GM12878 (cell line): ENCODE results near the gene ADPRS. TPM values are rescaled to one million over a fixed set of nuclear protein-coding genes. Genes with fewer than 3 reads are reported as not detected.

Experiments used
- ATAC-seq: fragments of 200-7000 bp; cut with Tn5 transposase; 3 replicates; pipeline ENCODE4 v1.9.1; 2020; ENCODE audit warnings: mild to moderate bottlenecking, moderate library complexity
- BruUV-seq: library from RNA; stranded (reverse); fragments of 400-500 nt; replicated peaks from 2 replicates; lab custom pipeline; 2021; lab: Mats Ljungman, UMichigan
- CTCF ChIA-PET: fragments of 300-600 bp; sonication (Branson Sonifier 250); formaldehyde crosslinking; extraction: SDS; loops from one replicate; lab custom pipeline; 2021; ENCODE audit warnings: inconsistent platforms; lab: Yijun Ruan, JAX
- POLR2A ChIA-PET: fragments of 350-600 bp; formaldehyde crosslinking; extraction: SDS; loops from one replicate; lab custom pipeline; 2021; ENCODE audit warnings: inconsistent platforms; lab: Charles Lee
- RAD21 ChIA-PET: fragments of 300-600 bp; sonication (Branson Sonifier 250); formaldehyde crosslinking; loops from one replicate; lab custom pipeline; 2023; ENCODE audit warnings: antibody characterized with exemption; ENCODE audit not compliant: unreplicated experiment; lab: Charles Lee
- SMC1A ChIA-PET: fragments of 300-600 bp; sonication (Branson Sonifier 250); formaldehyde crosslinking; loops from one replicate; lab custom pipeline; 2023; ENCODE audit not compliant: unreplicated experiment, uncharacterized antibody; lab: Charles Lee
- DNase-seq: peaks from one replicate; pipeline ENCODE4 v3.0.0-alpha.2; 2011; ENCODE audit warnings: low read depth, low spot score
- FAIRE-seq: peaks from 3 replicates; lab custom pipeline; 2011; peaks lifted over from hg19 to GRCh38; lab: Jason Lieb, UNC
- H2AFZ ChIP-seq: 2 replicates; pipeline ENCODE4 v1.6.0; 2011; ENCODE audit warnings: low read depth, low read length, control low read depth; ENCODE audit not compliant: control insufficient read depth
- H3K27ac ChIP-seq: 2 replicates; pipeline ENCODE4 v1.5.1; 2011; ENCODE audit warnings: control low read depth; ENCODE audit not compliant: control insufficient read depth, insufficient read depth
- H3K27me3 ChIP-seq, 2 experiments: replicated peaks in 1 of 2; 2 replicates each; pipeline versions ENCODE4 v1.6.0 to v1.6.1; 2011; ENCODE audit warnings: low read length in 1 of 2; ENCODE audit not compliant: control insufficient read depth in 2 of 2, insufficient read depth in 2 of 2
- H3K36me3 ChIP-seq, 2 experiments: 2 replicates each; pipeline ENCODE4 v1.5.1; 2011; ENCODE audit warnings: low read length in 1 of 2; ENCODE audit not compliant: control insufficient read depth in 2 of 2, insufficient read depth in 2 of 2
- H3K4me1 ChIP-seq: 2 replicates; pipeline ENCODE4 v1.6.1; 2011; ENCODE audit warnings: mild to moderate bottlenecking, low read length, moderate library complexity, mixed read lengths; ENCODE audit not compliant: control insufficient read depth, insufficient read depth
- H3K4me2 ChIP-seq: 2 replicates; pipeline ENCODE4 v1.6.0; 2011; ENCODE audit warnings: control low read depth; ENCODE audit not compliant: control insufficient read depth, insufficient read depth
- H3K4me3 ChIP-seq: fragments of 200-600 bp; sonication (generic); 2 replicates; pipeline ENCODE4 v1.5.1; 2016
- H3K79me2 ChIP-seq: 2 replicates; pipeline ENCODE4 v1.6.0; 2011; ENCODE audit warnings: low read length; ENCODE audit not compliant: control insufficient read depth, insufficient read depth
- H3K9ac ChIP-seq: 2 replicates; pipeline ENCODE4 v1.8.0; 2011; ENCODE audit warnings: low read length, control low read depth, mixed read lengths; ENCODE audit not compliant: control insufficient read depth, insufficient read depth
- H3K9me3 ChIP-seq: replicated peaks from 3 replicates; pipeline ENCODE4 v1.5.1; 2011; ENCODE audit warnings: mild to moderate bottlenecking, low read length; ENCODE audit not compliant: control insufficient read depth, insufficient read depth
- H4K20me1 ChIP-seq: 2 replicates; pipeline ENCODE4 v1.6.0; 2011; ENCODE audit not compliant: control insufficient read depth, insufficient read depth
- ATF3 ChIP-seq: IDR thresholded peaks from 2 replicates; pipeline ENCODE4 v1.6.1; 2011; ENCODE audit warnings: low read depth, mild to moderate bottlenecking, low read length, moderate library complexity, borderline replicate concordance; ENCODE audit errors: extremely low read depth
- BACH1 ChIP-seq: fragments of 450-650 bp; IDR thresholded peaks from 2 replicates; pipeline ENCODE4 v1.6.1; 2017; ENCODE audit warnings: mild to moderate bottlenecking, borderline replicate concordance
- CBFB ChIP-seq: IDR thresholded peaks from 2 replicates; pipeline ENCODE4 v1.6.1; 2016; ENCODE audit warnings: antibody characterized with exemption, low read depth
- CBX5 ChIP-seq: sonication (generic); IDR thresholded peaks from 2 replicates; pipeline ENCODE4 v1.6.1; 2016; ENCODE audit warnings: low read depth, moderate library complexity, mild to moderate bottlenecking, inconsistent platforms
- CHD2 ChIP-seq: IDR thresholded peaks from 2 replicates; pipeline ENCODE4 v1.6.1; 2011; ENCODE audit warnings: low read depth, low read length, improper control_type of control experiment, borderline replicate concordance
- EP300 ChIP-seq, 2 experiments: fragments of 150-350 bp in 1 of 2; IDR thresholded peaks; 2 replicates each; pipeline ENCODE4 v1.6.1; 2011 to 2012; ENCODE audit warnings: low read depth in 2 of 2, low read length in 2 of 2, borderline replicate concordance in 1 of 2, improper control_type of control experiment in 1 of 2, inconsistent platforms in 1 of 2; ENCODE audit not compliant: control insufficient read depth in 1 of 2
- FOXK2 ChIP-seq: fragments of 450-650 bp; IDR thresholded peaks from 2 replicates; pipeline ENCODE4 v1.6.1; 2017; ENCODE audit warnings: mild to moderate bottlenecking, moderate library complexity
- KDM1A ChIP-seq: fragments of 200-600 bp; sonication (generic); IDR thresholded peaks from 2 replicates; pipeline ENCODE4 v1.6.1; 2016; ENCODE audit warnings: borderline replicate concordance
- KLF5 ChIP-seq: fragments of 450-650 bp; IDR thresholded peaks from 2 replicates; pipeline ENCODE4 v1.6.1; 2014; ENCODE audit warnings: mild to moderate bottlenecking; ENCODE audit not compliant: partially characterized antibody
- MYB ChIP-seq: fragments of 150-350 bp; IDR thresholded peaks from 2 replicates; pipeline ENCODE4 v1.6.1; 2014; ENCODE audit warnings: mild to moderate bottlenecking, low read depth, low read length, borderline replicate concordance
- PAX5 ChIP-seq: IDR thresholded peaks from 2 replicates; pipeline ENCODE4 v1.6.1; 2011; ENCODE audit warnings: low read depth, low read length, borderline replicate concordance
- PML ChIP-seq: IDR thresholded peaks from 2 replicates; pipeline ENCODE4 v1.6.1; 2012; ENCODE audit warnings: low read length, inconsistent platforms
- SMAD5 ChIP-seq: IDR thresholded peaks from 2 replicates; pipeline ENCODE4 v1.6.1; 2016; ENCODE audit warnings: antibody characterized with exemption, low read depth
- SMARCA5 ChIP-seq: fragments of 450-650 bp; IDR thresholded peaks from 2 replicates; pipeline ENCODE4 v1.6.1; 2017; ENCODE audit warnings: mild to moderate bottlenecking
- WRNIP1 ChIP-seq: IDR thresholded peaks from 2 replicates; pipeline ENCODE4 v1.6.1; 2011; ENCODE audit warnings: low read depth, low read length, improper control_type of control experiment, borderline replicate concordance
- WGBS: methylation state at CpG from one replicate; pipeline ENCODE4 v1.1.6; 2016; ENCODE audit warnings: low lambda C conversion rate; ENCODE audit not compliant: insufficient replicate concordance, insufficient coverage; ENCODE audit errors: missing lambda C conversion rate; 5-methylcytosine and 5-hydroxymethylcytosine counted together
- in situ Hi-C: fragments of 300-500 bp; cut with MboI; formaldehyde crosslinking; loops from 9 replicates; pipeline ENCODE4 v1.14.3; 2018; ENCODE audit warnings: mixed read lengths
- intact Hi-C: fragments of 100-400 bp; cut with micrococcal nuclease; formaldehyde crosslinking; loops from one replicate; pipeline ENCODE4 v1.14.2; 2022; ENCODE audit not compliant: unreplicated experiment
- polyA plus RNA-seq, 11 experiments: library from polyadenylated mRNA; depleted of rRNA in 4 of 11; unstranded in 6 of 11; stranded (reverse) in 5 of 11; fragments of >200 nt; fragmentation: Nextera tagmentation in 4 of 11; fragmentation: Illumina TruSeq in 1 of 11; extraction: Ambion mirVana in 4 of 11; extraction: Trizol in 1 of 11; gene quantifications; 1 replicate in 1 of 11; 2 replicates in 10 of 11; pipeline versions ENCODE4 v1.2.1 to v1.2.3, GENCODE V29; 2011 to 2016; ENCODE audit warnings: inconsistent platforms in 2 of 11, missing spikeins in 2 of 11, low read depth in 1 of 11
- total RNA-seq, 4 experiments: library from RNA; depleted of rRNA in 3 of 4; stranded (reverse); fragments of >200 nt in 3 of 4; fragmentation: Illumina TruSeq in 1 of 4; extraction: Trizol in 1 of 4; gene quantifications; 2 replicates each; pipeline versions ENCODE4 v1.2.1 to v1.2.3, GENCODE V29; 2013 to 2021

ADPRS gene
- total and polyA plus RNA-seq, 10 of the 15 experiments (the other 5 are each of a cell fraction or from before 2014, with no cell fraction given) = 7.6 to 57.6 (median 39.1) TPM

GRCh38 chr1:36085126-36085525 is 3.6 kb upstream of the ADPRS start:
- H2AFZ ChIP-seq = no peak overlapping the region
- no peak overlapping the region for H3K9ac ChIP-seq
- H3K9me3 ChIP-seq = no peaks in the 10 kb centered on the region
- WGBS = 79% methylated on average over 9 of the region's 9 CpGs
- ChIA-PET RAD21 (no interaction called here), POLR2A (no interaction called here), SMC1A (no interaction called here), CTCF (no interaction called here)
- no peak for ATAC-seq
- DNase-seq = no peak
- H3K4me2 ChIP-seq = no peak overlapping the region
- H3K36me3 ChIP-seq = no peaks in the 10 kb centered on the region
- TF ChIP-seq EP300 (IDR thresholded peaks at IDR 0.05; ENCODE audit: borderline replicate concordance in 1 of 2, control insufficient read depth in 1 of 2, low read depth in 2 of 2, low read length in 2 of 2) (no peak), PAX5 (no peak), ATF3 (no peak), PML (no peak)
- no peak overlapping the region for H3K4me3 ChIP-seq
- in situ Hi-C loops = no loop called here
- BruUV-seq = no TSS peak
- no peak overlapping the region for H3K27ac ChIP-seq
- intact Hi-C loops = loop anchor here (5.0 to 10.0 kb wide), 2 partner anchors 200 to 228 kb away; partner anchors contain the start of gene AGO1
- no peaks in the 10 kb centered on the region for H4K20me1 ChIP-seq
- FAIRE-seq = no peak
- peaks cover 14% of the 10 kb centered on the region for H3K79me2 ChIP-seq
- H3K4me1 ChIP-seq = no peaks in the 10 kb centered on the region; the same call in 1 of the 2 replicates
- no peaks in the 10 kb centered on the region; a peak in 1 of 4 replicates for H3K27me3 ChIP-seq

- no peak for TF ChIP-seq SMARCA5
- TF ChIP-seq KDM1A = no peak
- no peak for TF ChIP-seq CBFB
- TF ChIP-seq CBX5 = no peak
- no peak for TF ChIP-seq CHD2
- TF ChIP-seq WRNIP1 = no peak
- TF ChIP-seq SMAD5 = no peak
- no peak for TF ChIP-seq MYB
- no peak for TF ChIP-seq FOXK2
- TF ChIP-seq BACH1 = no peak
- no peak for TF ChIP-seq KLF5
- intact Hi-C loops (loop anchor here (5.0 to 10.0 kb wide), 2 partner anchors 201 to 229 kb away; partner anchors contain the start of gene AGO1), in situ Hi-C loops (no loop called here)
- H4K20me1 ChIP-seq = no peaks in the 10 kb centered on the region
- H3K36me3 ChIP-seq = no peaks in the 10 kb centered on the region
- BruUV-seq = no TSS peak
- no peak overlapping the region for H3K4me3 ChIP-seq
- ChIA-PET POLR2A (no interaction called here), RAD21 (interaction anchor here (1.5 kb wide), 1 partner anchor 102 kb away, joined by 5 read pairs; no protein-coding TSS in a partner anchor), CTCF (interaction anchor here (0.9 kb wide), 1 partner anchor 203 kb away, joined by 3 read pairs; the partner anchor contains the start of gene AGO1), SMC1A (interaction anchor here (1.3 kb wide), 1 partner anchor 12 kb away, joined by 3 read pairs; no protein-coding TSS in a partner anchor)
- ATAC-seq = no peak
- WGBS = 75% methylated on average over 29 of the region's 29 CpGs
- H3K4me1 ChIP-seq = no peaks in the 10 kb centered on the region; the same call in 1 of the 2 replicates
- no peak overlapping the region for H3K27ac ChIP-seq
- H3K9me3 ChIP-seq = no peaks in the 10 kb centered on the region
- DNase-seq = no peak
- no peaks in the 10 kb centered on the region; a peak in 1 of 4 replicates for H3K27me3 ChIP-seq
- H3K4me2 ChIP-seq = no peak overlapping the region
- FAIRE-seq = no peak
- H3K9ac ChIP-seq = no peak overlapping the region
- no peak overlapping the region for H2AFZ ChIP-seq
- H3K79me2 ChIP-seq = peaks cover 18% of the 10 kb centered on the region
These were observed 2.8 kb upstream of the ADPRS start for GRCh38 chr1:36085686-36086526.
